Inflammatory macrophage treated with lipopolysaccharide for 1 hour (primary cell): Measurements from ENCODE around the gene SHF.
"Not testable (repeated sequence)": the region's sequence is repeated elsewhere in the genome, so short reads cannot be mapped to it uniquely, and the experiment has no call there.

Source experiments
- DNase-seq, 2 donors: peaks; one replicate each; pipeline ENCODE4 v3.0.0-alpha.2; 2020 to 2022

SHF gene

DNA sequence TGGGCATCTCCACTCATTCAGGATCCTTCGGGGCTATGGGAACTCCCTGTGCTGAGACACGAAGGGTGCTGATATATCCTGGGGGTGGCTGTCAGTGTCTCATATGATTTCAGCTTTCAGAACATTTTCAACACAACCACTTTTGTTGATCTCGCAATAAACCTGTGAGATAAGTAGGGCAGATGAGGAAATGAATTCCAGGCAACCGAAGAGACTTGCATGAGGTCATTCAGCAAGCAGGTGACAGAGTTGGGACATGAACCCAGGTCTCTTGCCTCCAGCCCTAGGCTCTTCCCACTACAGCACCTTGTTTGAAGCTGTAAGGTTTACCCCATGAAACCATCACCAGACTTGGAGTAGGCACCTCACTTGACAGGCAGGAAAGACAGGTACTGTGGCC, 41.4 kb downstream of the SHF start:
- DNase-seq, result peak in 1 of 2 donors; percentile 80

- no peak for DNase-seq
Measured at GRCh38 chr15:45144775-45145174, 43.0 kb downstream of the SHF start.

DNA sequence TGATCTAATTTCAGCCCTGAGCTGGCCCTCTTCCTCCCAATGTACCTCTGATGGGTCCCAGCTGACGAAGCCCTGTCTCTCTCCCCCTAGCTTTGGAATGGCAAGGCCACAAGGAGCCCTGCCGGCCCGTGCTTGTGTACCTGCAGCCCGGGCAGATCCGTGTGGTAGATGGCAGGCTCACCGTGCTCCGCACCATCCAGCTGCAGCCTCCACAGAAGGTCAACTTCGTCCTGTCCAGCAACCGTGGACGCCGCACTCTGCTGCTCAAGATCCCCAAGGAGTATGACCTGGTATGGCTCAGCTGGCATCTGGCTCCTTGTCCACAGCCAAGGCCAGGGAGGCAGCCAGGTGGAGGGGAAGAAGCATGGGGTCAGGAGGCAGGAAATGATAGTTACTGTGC, 43.8 kb downstream of the SHF start:
- DNase-seq, result no peak

DNA sequence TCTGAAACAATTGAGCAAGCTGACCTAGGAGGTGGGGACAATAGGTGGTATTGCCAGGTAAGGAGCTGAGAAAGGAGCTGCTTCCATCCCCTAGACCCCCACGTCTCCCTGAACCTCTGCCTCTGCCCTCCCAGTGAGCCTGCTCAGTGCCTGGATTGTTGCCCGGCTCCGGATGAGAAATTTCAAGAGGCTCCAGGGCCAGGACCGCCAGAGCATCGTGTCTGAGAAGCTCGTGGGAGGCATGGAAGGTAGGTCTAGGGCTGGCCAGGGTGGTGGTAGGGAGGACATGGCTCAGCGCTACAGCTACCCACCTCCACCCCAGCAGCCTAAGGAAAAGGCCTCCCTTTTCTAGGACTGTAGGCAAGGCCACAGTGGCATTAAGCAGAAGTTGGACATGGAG, 44.7 kb downstream of the SHF start:
- no peak for DNase-seq

GRCh38 chr15:45141386-45141785, 46.4 kb downstream of the SHF start:
- DNase-seq, result no peak

- no peak for DNase-seq
Measured at GRCh38 chr15:45140557-45141250, 47.1 kb downstream of the SHF start.

DNA sequence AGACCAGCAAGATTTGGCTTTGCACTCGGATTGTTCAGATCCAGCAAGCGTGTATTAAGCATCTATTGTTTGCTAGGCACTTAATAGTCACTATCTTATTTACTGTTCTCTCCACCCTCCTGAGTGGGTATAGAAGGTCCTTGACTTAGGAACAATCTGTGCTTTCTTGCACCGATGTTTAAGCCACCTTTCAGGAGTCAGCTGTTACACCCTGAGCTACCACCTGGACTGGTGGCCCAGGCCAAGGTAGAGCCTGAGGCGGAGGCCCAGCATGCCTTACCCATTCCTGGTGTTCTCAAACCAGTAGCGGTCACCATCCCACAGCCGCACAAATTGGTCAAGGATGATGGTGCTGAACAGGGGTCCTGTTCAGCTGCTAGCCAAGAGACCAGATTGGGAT, 48.0 kb downstream of the SHF start:
- DNase-seq, result no peak

DNA sequence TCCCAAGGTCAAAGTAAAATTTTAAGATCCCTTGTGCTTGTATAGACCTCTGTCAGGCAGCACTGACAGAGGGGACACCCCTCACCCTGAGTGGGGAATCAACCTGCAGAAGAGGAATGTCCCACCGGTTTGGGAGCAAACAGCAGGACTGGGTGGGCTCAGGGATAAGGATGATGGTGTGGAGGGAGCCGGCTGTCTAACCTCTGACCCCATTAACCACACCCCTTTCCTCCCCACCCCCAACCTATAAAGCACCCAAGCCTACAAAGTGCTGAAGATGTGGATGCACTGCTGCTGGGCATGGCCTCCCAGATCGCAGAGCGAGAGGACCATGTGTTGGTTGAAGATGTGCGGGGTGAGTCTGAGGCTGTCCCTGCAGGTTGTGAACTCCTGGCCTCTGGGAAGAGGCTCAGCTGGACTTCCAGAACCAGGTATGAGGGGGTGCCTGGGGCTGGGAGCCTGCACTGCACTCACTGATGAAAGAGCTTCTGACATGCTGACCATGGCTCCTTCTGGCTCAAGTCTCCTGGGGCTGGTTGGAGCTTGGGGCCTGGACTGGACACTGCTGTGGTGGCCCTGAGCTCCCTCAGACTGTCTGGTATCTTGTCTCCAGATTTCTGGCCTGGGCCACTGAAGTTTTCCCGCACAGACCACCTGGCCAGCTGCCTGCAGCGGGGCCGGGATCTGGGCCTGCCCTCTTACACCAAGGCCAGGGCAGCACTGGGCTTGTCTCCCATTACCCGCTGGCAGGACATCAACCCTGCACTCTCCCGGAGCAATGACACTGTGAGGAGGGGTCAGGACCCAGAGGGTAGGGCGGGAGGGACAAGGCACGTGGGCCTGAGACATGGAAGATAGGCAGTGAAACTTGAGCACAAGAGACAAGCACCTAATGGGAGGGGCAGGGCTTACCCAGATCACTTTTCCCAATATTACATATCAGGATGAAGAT, 48.7 kb downstream of the SHF start:
- no peak for DNase-seq

DNA sequence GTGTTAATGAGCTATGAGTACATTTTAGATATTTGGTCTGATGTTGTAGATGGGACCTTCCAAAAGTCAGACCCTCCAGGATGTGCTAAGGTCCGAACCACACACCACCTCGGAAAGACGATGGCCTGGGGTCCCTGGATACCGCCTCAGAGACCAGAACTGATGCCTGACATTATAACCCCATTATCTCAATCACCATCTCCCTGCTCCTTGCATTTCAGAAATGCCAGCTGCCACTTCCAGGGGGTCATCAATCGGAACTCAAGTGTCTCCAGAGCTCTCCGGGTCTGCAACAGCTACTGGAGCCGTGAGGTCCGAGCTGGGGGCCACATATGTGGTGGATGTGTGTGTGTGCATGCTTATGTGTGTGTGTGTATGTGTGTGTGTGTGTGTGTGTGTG, 50.1 kb downstream of the SHF start:
- DNase-seq, result no peak

DNA sequence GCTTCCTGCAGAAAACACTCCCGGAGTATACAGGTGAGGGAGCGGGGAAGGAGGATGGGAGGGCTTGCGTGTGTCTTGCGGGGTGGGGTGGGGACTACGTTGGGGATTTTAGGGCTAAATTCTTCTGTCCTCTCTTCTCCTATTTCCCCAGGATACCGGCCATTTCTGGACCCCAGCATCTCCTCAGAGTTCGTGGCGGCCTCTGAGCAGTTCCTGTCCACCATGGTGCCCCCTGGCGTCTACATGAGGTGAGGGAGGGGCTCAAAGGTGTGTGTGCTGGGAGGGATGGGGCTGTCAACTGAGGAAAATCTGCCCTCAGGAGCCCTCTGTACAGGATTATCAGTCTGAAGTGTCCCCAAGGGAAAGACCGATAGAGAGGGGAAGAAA, 51.4 kb downstream of the SHF start:
- no peak for DNase-seq

- DNase-seq, result not testable (repeated sequence)
Measured at GRCh38 chr15:45135705-45136377, 51.9 kb downstream of the SHF start.

DNA sequence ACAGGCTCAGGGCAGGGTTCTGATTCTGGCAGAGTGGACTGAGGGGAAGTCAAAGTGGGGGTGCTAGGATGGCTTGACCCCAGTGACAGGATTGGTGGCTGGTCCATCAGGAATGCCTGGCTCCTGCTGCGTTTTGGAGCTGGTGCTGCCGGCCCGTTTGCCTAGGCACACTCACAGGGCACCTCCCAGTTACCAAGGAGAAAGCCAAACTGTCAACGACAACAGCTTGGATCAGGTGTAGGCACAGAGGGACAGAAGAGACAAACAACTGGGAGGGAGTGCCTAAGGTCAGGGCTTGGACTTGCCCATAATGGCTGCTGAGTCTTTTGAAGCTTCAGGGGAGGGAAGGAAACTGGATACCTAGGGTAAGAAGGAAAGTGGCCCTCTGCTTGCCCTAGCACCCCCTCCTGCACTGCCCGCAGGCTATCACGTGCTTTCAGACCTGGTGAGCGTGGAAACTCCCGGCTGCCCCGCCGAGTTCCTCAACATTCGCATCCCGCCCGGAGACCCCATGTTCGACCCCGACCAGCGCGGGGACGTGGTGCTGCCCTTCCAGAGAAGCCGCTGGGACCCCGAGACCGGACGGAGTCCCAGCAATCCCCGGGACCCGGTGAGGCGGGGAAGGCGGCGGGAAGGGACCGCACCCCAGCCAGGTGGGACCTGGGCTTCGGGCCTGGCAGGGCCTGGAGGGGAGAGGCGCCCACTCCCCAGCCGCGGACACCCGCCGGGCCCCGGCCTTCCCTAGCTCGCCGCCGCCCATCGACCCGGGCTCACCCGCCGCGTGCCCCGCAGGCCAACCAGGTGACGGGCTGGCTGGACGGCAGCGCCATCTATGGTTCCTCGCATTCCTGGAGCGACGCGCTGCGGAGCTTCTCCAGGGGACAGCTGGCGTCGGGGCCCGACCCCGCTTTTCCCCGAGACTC, 52.8 kb downstream of the SHF start:
- DNase-seq, result no peak

GRCh38 chr15:45134046-45134445, 53.7 kb downstream of the SHF start:
- no peak for DNase-seq

- DNase-seq, result no peak
Measured at GRCh38 chr15:45133561-45133920, 54.2 kb downstream of the SHF start.

GRCh38 chr15:45132844-45133560, 54.8 kb downstream of the SHF start:
- DNase-seq, result no peak

DNA sequence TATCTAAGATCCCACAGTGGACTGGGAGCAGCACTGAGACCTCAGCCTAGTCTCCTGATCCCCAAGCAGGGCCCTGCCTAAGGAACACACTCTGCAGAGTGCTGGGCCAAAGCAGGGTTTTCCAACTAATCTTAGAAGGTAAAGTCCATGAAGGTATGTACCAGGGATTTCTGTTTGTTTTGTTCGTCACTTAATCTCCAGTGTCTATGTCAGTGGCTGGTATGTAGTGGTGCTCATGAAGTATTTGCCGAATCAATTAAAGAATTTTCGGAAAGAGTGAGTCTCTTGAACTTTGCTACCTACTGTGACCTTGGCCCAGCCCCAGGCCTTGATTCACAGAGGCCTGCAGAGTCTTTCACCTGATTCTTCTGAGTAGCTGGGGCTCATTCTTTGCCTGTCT, 56.3 kb downstream of the SHF start:
- DNase-seq, result no peak

GRCh38 chr15:45130291-45131000, 57.3 kb downstream of the SHF start:
- DNase-seq, result no peak

DNA sequence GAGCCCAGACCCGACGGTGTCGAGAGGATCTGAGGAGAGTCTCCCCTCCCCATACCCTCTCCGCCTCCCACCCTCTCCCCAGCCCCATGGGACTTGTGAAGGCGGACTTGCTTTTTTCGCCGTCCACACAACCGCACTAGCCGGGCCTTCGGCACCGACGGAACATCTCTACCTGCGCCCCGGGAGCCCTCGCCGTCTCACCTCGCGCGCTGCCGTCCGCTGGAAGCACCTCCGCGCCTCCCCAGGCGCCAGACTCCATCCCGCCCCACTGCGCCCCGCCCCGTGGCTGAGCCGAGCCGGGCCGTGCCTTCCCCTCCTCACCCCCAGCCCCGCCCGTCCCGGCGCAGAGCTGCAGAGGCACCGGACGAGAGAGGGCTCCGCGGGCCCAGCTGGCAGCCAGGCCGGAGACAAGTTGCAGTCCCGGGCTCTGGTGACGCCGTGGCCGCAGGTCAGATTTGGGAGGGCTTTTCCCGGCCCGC, 58.1 kb downstream of the SHF start, which contains the start of the genes DUOX1 and DUOXA1:
Gene DUOX1, plus strand, starts transcription at position 344 of the 479 bp plus-strand sequence. CDS start 1,973 bp downstream, outside the sequence.
Gene DUOXA1, minus strand, starts transcription at position 229 of the 479 bp plus-strand sequence. CDS start 6,865 bp downstream, outside the sequence.
- no peak for DNase-seq

DNA sequence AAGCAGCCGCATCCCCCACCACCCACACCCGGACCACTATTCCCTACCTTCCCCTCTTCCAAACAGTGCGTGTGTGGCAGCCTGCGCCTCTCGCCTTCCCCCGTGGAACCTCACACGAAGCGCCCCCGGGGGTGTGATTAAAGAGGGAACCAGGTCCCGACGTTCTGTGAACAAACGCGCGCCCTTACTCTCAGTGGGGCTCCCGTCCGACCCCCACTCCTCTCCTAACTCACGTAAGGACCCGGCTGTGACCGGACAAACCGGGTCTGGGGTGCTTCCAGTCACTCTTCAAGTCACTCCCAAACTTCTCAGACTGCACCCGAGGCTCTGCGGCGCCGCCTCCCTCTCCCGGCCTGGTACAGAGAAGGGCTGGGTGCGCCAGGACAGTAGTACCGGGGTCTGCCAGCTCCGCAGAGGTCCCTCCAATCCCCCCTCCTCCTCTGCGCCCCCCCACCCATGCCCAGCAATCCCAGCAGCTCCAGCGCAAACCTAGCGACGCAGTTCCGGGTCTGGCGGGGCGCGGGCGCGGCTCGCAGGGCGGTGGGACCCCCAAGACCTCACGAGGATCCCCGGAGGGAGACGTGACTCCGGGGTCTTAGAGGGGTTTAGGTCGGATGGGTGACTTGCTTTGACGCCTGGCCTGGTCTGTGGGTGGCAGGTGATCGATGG, 58.7 kb downstream of the SHF start:
- DNase-seq, result no peak

GRCh38 chr15:45126535-45127158, 61.1 kb downstream of the SHF start:
- DNase-seq, result peak; percentile 20 to 72
